Loucy (cell line): ENCODE results near the gene TTC7B.

Experiments used
- EZH2phosphoT487 ChIP-seq: fragments of 200-600 bp; IDR thresholded peaks from 2 replicates; pipeline ENCODE4 v1.6.1; 2018; ENCODE audit warnings: antibody characterized with exemption, mild to moderate bottlenecking, moderate library complexity, borderline replicate concordance
- TF ChIP-seq, protein P1 (sequence below): fragments of 200-600 bp; sonication (generic); conservative IDR thresholded peaks from 2 replicates; pipeline ENCODE4 v1.5.1; 2014; ENCODE audit warnings: mild to moderate bottlenecking, antibody characterized with exemption, low read length

DNA sequence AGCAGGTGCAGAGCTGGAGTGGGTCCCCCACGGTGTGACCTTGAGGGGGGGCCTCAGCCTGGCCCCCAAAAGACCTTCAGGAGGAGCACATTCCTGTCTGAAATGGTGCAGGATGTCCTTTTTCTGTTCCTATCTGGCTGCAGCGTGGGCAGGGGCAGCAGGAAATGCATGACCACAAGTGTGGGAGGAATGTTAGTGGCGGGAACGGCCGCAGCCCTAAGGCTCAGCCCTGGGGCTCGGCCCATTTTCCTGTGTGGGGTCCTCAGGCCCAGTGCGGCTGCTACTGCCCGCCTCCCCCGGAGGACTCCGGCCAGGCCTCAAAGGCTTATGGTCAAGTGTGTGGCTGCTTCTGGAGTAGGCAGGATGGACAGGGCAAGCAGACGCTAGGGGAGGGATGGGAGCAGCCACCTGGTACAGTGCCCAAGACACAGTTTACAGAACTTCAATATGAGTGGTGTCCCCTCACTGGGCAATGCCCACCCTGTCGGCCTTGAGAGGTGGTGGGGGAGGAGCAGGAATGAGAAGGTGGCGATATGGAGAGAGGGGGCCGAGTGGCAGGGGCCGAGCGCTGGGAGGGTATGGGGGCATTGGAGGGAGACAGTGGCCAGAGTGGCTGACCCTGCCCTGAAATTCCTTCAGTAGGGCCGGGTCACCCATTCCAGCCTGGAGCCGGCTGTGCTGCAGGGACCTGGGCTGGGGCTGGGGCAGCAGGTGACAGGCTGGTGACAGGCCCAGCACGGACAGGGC is 282.0 kb downstream of the TTC7B start:
- TF ChIP-seq, protein P1, sequence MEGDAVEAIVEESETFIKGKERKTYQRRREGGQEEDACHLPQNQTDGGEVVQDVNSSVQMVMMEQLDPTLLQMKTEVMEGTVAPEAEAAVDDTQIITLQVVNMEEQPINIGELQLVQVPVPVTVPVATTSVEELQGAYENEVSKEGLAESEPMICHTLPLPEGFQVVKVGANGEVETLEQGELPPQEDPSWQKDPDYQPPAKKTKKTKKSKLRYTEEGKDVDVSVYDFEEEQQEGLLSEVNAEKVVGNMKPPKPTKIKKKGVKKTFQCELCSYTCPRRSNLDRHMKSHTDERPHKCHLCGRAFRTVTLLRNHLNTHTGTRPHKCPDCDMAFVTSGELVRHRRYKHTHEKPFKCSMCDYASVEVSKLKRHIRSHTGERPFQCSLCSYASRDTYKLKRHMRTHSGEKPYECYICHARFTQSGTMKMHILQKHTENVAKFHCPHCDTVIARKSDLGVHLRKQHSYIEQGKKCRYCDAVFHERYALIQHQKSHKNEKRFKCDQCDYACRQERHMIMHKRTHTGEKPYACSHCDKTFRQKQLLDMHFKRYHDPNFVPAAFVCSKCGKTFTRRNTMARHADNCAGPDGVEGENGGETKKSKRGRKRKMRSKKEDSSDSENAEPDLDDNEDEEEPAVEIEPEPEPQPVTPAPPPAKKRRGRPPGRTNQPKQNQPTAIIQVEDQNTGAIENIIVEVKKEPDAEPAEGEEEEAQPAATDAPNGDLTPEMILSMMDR, result no peak
- no peak for TF ChIP-seq EZH2phosphoT487
